DND-41 (cell line): ENCODE measurements around the gene GIPC2.

ENCODE experiments used
- ATAC-seq: fragments of 200-7000 bp; cut with Tn5 transposase; 3 replicates; pipeline ENCODE4 v1.9.1; 2021; ENCODE audit warnings: low read depth; ENCODE audit not compliant: insufficient read depth
- DNase-seq: peaks from one replicate; pipeline ENCODE4 v3.0.0-alpha.2; 2020
- H2AFZ ChIP-seq: 2 replicates; pipeline ENCODE4 v1.6.0; 2012; ENCODE audit warnings: low read depth, low read length
- H3K27ac ChIP-seq: 2 replicates; pipeline ENCODE4 v1.5.1; 2012; ENCODE audit warnings: low read length, inconsistent platforms
- H3K27me3 ChIP-seq: fragments of 200-600 bp; sonication (generic); 2 replicates; pipeline ENCODE4 v1.6.0; 2012; ENCODE audit warnings: low read length, mild to moderate bottlenecking, inconsistent platforms; ENCODE audit not compliant: insufficient read depth, poor library complexity
- H3K36me3 ChIP-seq: 2 replicates; pipeline ENCODE4 v1.5.1; 2012; ENCODE audit warnings: low read length, inconsistent platforms; ENCODE audit not compliant: insufficient read depth
- H3K4me1 ChIP-seq: 2 replicates; pipeline ENCODE4 v1.5.1; 2012; ENCODE audit warnings: mild to moderate bottlenecking, low read length; ENCODE audit not compliant: insufficient read depth
- H3K4me2 ChIP-seq: 2 replicates; pipeline ENCODE4 v1.6.0; 2012; ENCODE audit warnings: mild to moderate bottlenecking, moderate library complexity, low read length, inconsistent platforms; ENCODE audit not compliant: insufficient read depth
- H3K4me3 ChIP-seq, 2 experiments: fragments of 200-600 bp in 1 of 2; shearing (Covaris generic) in 1 of 2; 2 replicates each; pipeline ENCODE4 v1.5.1; 2012 to 2016; ENCODE audit warnings: inconsistent platforms in 2 of 2, low read length in 2 of 2, mild to moderate bottlenecking in 2 of 2, low read depth in 1 of 2, moderate library complexity in 1 of 2
- H3K79me2 ChIP-seq: 2 replicates; pipeline ENCODE4 v1.6.0; 2012; ENCODE audit warnings: low read length, inconsistent platforms; ENCODE audit not compliant: insufficient read depth
- H3K9ac ChIP-seq: 2 replicates; pipeline ENCODE4 v1.6.0; 2012; ENCODE audit warnings: low read depth, mild to moderate bottlenecking, inconsistent platforms, low read length, moderate library complexity
- H3K9me3 ChIP-seq: 2 replicates; pipeline ENCODE4 v1.5.1; 2012; ENCODE audit warnings: low read length, moderate library complexity, mild to moderate bottlenecking, inconsistent platforms; ENCODE audit not compliant: insufficient read depth, severe bottlenecking
- H4K20me1 ChIP-seq: 2 replicates; pipeline ENCODE4 v1.6.0; 2012; ENCODE audit warnings: low read length; ENCODE audit not compliant: insufficient read depth
- CTCF ChIP-seq: IDR thresholded peaks from 2 replicates; pipeline ENCODE4 v1.5.1; 2012; ENCODE audit warnings: borderline replicate concordance, low read length, moderate library complexity, mild to moderate bottlenecking; ENCODE audit not compliant: poor library complexity, severe bottlenecking; ENCODE audit errors: extremely low read depth
- EZH2 ChIP-seq: IDR thresholded peaks from 3 replicates; pipeline ENCODE4 v1.6.1; 2012; ENCODE audit warnings: borderline replicate concordance, low read depth, mild to moderate bottlenecking, moderate library complexity, low read length, inconsistent platforms; ENCODE audit not compliant: severe bottlenecking

Gene GIPC2

GRCh38 chr1:78155121-78155520 lies 109.4 kb downstream of the GIPC2 start:
- Histone ChIP-seq H3K9ac (no peak overlapping the region), H3K9me3 (no peaks in the 10 kb centered on the region), H3K79me2 (no peaks in the 10 kb centered on the region), H3K27me3 (peaks cover 20% of the 10 kb centered on the region), H3K36me3 (no peaks in the 10 kb centered on the region), H3K4me2 (no peak overlapping the region), H4K20me1 (no peaks in the 10 kb centered on the region), H3K27ac (no peak overlapping the region), H3K4me3 (no peak overlapping the region), H2AFZ (no peak overlapping the region), H3K4me1 (no peaks in the 10 kb centered on the region)
- DNase-seq: no peak
- ATAC-seq: no peak
- no peak for TF ChIP-seq CTCF
- TF ChIP-seq EZH2: no peak

DNA sequence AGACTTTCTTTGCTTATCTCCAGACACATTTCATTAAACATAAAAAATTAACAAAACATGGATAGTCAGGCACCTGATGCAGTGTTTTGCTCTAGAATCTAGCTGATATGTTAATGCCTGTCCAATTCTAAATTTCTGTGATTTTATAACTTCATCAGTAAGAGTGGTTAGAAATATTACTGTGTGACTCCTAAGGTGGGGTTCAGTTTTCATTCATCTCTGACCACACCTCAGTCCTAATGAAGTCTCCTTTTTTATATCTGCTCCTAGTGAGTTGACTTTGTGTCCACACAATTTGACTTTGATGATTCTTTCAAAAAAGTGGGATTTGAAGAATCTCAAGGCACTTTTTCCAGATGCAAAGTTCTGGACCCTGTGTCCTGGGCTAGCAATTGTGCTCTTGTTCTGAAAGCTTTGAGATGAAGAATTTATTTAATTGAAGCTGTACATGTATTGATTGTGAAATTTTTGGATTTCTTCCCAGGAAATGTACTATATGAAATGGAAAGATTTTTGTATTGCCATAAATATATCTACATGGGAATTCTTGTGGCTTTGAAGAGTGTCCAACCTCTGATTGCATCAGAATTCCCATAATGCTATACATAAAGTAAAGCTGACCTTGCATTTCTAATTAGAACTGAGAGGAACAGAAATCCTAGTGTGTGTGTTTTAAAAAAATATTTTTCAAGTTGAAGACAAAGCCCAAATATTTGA lies 111.2 kb downstream of the GIPC2 start:
- ATAC-seq (no peak), DNase-seq (no peak)
- Histone ChIP-seq H3K4me3 (no peak overlapping the region), H3K27me3 (peaks cover 20% of the 10 kb centered on the region), H3K4me1 (no peaks in the 10 kb centered on the region), H3K9ac (no peak overlapping the region), H2AFZ (no peak overlapping the region), H3K4me2 (no peak overlapping the region), H3K79me2 (no peaks in the 10 kb centered on the region), H3K36me3 (no peaks in the 10 kb centered on the region), H3K27ac (no peak overlapping the region), H4K20me1 (no peaks in the 10 kb centered on the region), H3K9me3 (no peaks in the 10 kb centered on the region)
- no peak for TF ChIP-seq CTCF
- no peak for TF ChIP-seq EZH2

- TF ChIP-seq EZH2 (no peak), CTCF (no peak)
- Histone ChIP-seq H3K79me2 (no peaks in the 10 kb centered on the region), H2AFZ (no peak overlapping the region), H3K4me2 (no peak overlapping the region), H3K36me3 (no peaks in the 10 kb centered on the region), H3K9me3 (no peaks in the 10 kb centered on the region), H4K20me1 (no peaks in the 10 kb centered on the region), H3K4me1 (no peaks in the 10 kb centered on the region), H3K9ac (no peak overlapping the region), H3K27ac (no peak overlapping the region), H3K27me3 (no peaks in the 10 kb centered on the region), H3K4me3 (no peak overlapping the region)
- DNase-seq (no peak), ATAC-seq (no peak)
Observed at GRCh38 chr1:78165816-78166215, 120.0 kb downstream of the GIPC2 start.
